HCT116 (cell line): ENCODE results near the gene DDX55.

Source experiments
- CTCF ChIP-seq, 3 experiments: fragments of 200-600 bp in 1 of 3; sonication (generic) in 1 of 3; IDR thresholded peaks in 2 of 3; conservative IDR thresholded peaks in 1 of 3; 2 replicates each; pipeline ENCODE4 v1.5.1; 2012 to 2017; ENCODE audit warnings: low read depth in 2 of 3, low read length in 2 of 3, antibody characterized with exemption in 1 of 3, borderline replicate concordance in 1 of 3, control low read depth in 1 of 3, mild to moderate bottlenecking in 1 of 3, mixed read lengths in 1 of 3, mixed run types in 1 of 3, moderate library complexity in 1 of 3; ENCODE audit not compliant: insufficient read depth in 1 of 3
- POLR2AphosphoS5 ChIP-seq: IDR thresholded peaks from 2 replicates; pipeline ENCODE4 v1.6.1; 2011; ENCODE audit warnings: mild to moderate bottlenecking, low read depth, low read length, moderate library complexity
- REST ChIP-seq: IDR thresholded peaks from 2 replicates; pipeline ENCODE4 v1.6.1; 2012; ENCODE audit warnings: low read depth
- SIN3A ChIP-seq: IDR thresholded peaks from 2 replicates; pipeline ENCODE4 v1.6.1; 2012; ENCODE audit warnings: low read depth
- TF ChIP-seq, protein P1 (sequence below): IDR thresholded peaks from 2 replicates; pipeline ENCODE4 v1.6.1; 2012

- TF ChIP-seq CTCF (IDR thresholded peaks at IDR 0.05 in 2 of 3, conservative IDR thresholded peaks at IDR 0.05 in 1 of 3; ENCODE audit: borderline replicate concordance in 1 of 3, insufficient read depth in 1 of 3, low read depth in 2 of 3, low read length in 2 of 3) (no peak), SIN3A (no peak), POLR2AphosphoS5 (no peak), REST (no peak)
- TF ChIP-seq, protein P1, sequence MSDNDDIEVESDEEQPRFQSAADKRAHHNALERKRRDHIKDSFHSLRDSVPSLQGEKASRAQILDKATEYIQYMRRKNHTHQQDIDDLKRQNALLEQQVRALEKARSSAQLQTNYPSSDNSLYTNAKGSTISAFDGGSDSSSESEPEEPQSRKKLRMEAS = no peak
These were observed 43.5 kb downstream of the DDX55 start for GRCh38 chr12:123645380-123645779.
